Liver (tissue), 3 donors: ENCODE data around the gene TSHZ3.

Experiments used
- EGR1 ChIP-seq, 2 donors: IDR thresholded peaks; 2 replicates each; pipeline ENCODE4 v1.6.1; 2016 to 2018; ENCODE audit warnings: antibody characterized with exemption in 2 of 2, low read depth in 2 of 2
- RAD21 ChIP-seq, 2 donors: IDR thresholded peaks; 2 replicates each; pipeline ENCODE4 v1.6.1; 2016; ENCODE audit warnings: antibody characterized with exemption in 2 of 2, mild to moderate bottlenecking in 2 of 2
- RXRA ChIP-seq, 2 donors: IDR thresholded peaks; 2 replicates each; pipeline ENCODE4 v1.6.1; 2017 to 2018; ENCODE audit warnings: antibody characterized with exemption in 2 of 2, mild to moderate bottlenecking in 1 of 2
- SP1 ChIP-seq: IDR thresholded peaks from 2 replicates; pipeline ENCODE4 v1.6.1; 2018; ENCODE audit warnings: antibody characterized with exemption, mild to moderate bottlenecking
- TAF1 ChIP-seq: conservative IDR thresholded peaks from 2 replicates; pipeline ENCODE4 v1.6.1; 2016; ENCODE audit warnings: antibody characterized with exemption, mild to moderate bottlenecking
- YY1 ChIP-seq: IDR thresholded peaks from 2 replicates; pipeline ENCODE4 v1.6.1; 2016; ENCODE audit warnings: antibody characterized with exemption, mild to moderate bottlenecking
- TF ChIP-seq, protein P1 (sequence below): IDR thresholded peaks from 2 replicates; pipeline ENCODE4 v1.6.1; 2016; ENCODE audit warnings: antibody characterized with exemption
- TF ChIP-seq, protein P2 (sequence below): fragments of 150-350 bp; IDR thresholded peaks from 2 replicates; pipeline ENCODE4 v1.5.1; 2017; ENCODE audit warnings: improper control_type of control experiment, low read depth, low read length; ENCODE audit not compliant: missing input control
- TF ChIP-seq, protein P3 (sequence below): IDR thresholded peaks from 2 replicates; pipeline ENCODE4 v1.6.1; 2016; ENCODE audit warnings: antibody characterized with exemption
- TF ChIP-seq, protein P4 (sequence below): IDR thresholded peaks from 2 replicates; pipeline ENCODE4 v1.6.1; 2016; ENCODE audit warnings: antibody characterized with exemption, mild to moderate bottlenecking
- donor health status: healthy.
- donor health status: healthy.

DNA sequence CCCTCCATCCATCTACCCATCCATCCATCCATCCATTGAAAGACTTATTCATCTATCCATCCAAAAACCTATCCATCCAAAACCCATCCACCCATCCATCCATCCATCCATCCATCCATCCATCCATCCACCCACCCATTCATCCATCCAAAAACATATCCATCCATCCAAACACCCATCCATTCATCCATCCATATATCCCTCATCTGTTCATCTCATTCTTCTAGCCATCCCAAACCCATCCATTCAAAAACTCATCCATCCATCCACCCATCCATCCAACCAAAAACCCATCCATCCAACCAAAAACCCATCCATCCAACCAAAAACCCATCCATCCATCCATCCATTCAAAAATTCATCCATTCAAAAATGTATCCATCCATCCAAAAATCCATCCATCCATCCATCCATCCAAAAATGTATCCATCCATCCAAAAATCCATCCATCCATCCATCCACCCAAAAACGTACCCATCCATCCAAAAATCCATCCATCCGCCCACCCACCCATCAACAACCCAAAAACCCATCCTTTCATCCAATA, 56.5 kb downstream of the TSHZ3 start:
- TF ChIP-seq, protein P1, sequence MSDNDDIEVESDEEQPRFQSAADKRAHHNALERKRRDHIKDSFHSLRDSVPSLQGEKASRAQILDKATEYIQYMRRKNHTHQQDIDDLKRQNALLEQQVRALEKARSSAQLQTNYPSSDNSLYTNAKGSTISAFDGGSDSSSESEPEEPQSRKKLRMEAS, result no peak
- TF ChIP-seq, protein P2, sequence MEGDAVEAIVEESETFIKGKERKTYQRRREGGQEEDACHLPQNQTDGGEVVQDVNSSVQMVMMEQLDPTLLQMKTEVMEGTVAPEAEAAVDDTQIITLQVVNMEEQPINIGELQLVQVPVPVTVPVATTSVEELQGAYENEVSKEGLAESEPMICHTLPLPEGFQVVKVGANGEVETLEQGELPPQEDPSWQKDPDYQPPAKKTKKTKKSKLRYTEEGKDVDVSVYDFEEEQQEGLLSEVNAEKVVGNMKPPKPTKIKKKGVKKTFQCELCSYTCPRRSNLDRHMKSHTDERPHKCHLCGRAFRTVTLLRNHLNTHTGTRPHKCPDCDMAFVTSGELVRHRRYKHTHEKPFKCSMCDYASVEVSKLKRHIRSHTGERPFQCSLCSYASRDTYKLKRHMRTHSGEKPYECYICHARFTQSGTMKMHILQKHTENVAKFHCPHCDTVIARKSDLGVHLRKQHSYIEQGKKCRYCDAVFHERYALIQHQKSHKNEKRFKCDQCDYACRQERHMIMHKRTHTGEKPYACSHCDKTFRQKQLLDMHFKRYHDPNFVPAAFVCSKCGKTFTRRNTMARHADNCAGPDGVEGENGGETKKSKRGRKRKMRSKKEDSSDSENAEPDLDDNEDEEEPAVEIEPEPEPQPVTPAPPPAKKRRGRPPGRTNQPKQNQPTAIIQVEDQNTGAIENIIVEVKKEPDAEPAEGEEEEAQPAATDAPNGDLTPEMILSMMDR, result no peak
- TF ChIP-seq, protein P3, sequence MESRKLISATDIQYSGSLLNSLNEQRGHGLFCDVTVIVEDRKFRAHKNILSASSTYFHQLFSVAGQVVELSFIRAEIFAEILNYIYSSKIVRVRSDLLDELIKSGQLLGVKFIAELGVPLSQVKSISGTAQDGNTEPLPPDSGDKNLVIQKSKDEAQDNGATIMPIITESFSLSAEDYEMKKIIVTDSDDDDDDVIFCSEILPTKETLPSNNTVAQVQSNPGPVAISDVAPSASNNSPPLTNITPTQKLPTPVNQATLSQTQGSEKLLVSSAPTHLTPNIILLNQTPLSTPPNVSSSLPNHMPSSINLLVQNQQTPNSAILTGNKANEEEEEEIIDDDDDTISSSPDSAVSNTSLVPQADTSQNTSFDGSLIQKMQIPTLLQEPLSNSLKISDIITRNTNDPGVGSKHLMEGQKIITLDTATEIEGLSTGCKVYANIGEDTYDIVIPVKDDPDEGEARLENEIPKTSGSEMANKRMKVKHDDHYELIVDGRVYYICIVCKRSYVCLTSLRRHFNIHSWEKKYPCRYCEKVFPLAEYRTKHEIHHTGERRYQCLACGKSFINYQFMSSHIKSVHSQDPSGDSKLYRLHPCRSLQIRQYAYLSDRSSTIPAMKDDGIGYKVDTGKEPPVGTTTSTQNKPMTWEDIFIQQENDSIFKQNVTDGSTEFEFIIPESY, result no peak
- no peak for TF ChIP-seq YY1
- TF ChIP-seq TAF1, result no peak
- TF ChIP-seq, protein P4, sequence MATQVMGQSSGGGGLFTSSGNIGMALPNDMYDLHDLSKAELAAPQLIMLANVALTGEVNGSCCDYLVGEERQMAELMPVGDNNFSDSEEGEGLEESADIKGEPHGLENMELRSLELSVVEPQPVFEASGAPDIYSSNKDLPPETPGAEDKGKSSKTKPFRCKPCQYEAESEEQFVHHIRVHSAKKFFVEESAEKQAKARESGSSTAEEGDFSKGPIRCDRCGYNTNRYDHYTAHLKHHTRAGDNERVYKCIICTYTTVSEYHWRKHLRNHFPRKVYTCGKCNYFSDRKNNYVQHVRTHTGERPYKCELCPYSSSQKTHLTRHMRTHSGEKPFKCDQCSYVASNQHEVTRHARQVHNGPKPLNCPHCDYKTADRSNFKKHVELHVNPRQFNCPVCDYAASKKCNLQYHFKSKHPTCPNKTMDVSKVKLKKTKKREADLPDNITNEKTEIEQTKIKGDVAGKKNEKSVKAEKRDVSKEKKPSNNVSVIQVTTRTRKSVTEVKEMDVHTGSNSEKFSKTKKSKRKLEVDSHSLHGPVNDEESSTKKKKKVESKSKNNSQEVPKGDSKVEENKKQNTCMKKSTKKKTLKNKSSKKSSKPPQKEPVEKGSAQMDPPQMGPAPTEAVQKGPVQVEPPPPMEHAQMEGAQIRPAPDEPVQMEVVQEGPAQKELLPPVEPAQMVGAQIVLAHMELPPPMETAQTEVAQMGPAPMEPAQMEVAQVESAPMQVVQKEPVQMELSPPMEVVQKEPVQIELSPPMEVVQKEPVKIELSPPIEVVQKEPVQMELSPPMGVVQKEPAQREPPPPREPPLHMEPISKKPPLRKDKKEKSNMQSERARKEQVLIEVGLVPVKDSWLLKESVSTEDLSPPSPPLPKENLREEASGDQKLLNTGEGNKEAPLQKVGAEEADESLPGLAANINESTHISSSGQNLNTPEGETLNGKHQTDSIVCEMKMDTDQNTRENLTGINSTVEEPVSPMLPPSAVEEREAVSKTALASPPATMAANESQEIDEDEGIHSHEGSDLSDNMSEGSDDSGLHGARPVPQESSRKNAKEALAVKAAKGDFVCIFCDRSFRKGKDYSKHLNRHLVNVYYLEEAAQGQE, result no peak
- TF ChIP-seq RAD21 (IDR thresholded peaks at IDR 0.05), result no peak
- TF ChIP-seq SP1, result no peak
- TF ChIP-seq RXRA (IDR thresholded peaks at IDR 0.05), result no peak
- no peak for TF ChIP-seq EGR1 (IDR thresholded peaks at IDR 0.05; ENCODE audit: low read depth in 2 of 2)
